Measurements from ENCODE around the gene ARF5. TPM values are rescaled to one million over a fixed set of nuclear protein-coding genes. Genes with fewer than 3 reads are reported as not detected.

The ARF5 gene
- total RNA-seq, 3 donors from 2014 or later = 134 to 154 (median 149) TPM

- Histone ChIP-seq H3K4me3 (no peak overlapping the region), H3K9me3 (no peaks in the 10 kb centered on the region), H3K27ac (no peak overlapping the region), H3K27me3 (no peaks in the 10 kb centered on the region), H3K36me3 (no peaks in the 10 kb centered on the region), H3K4me1 (peaks cover 0 to 16% of the 10 kb centered on the region in 2 donors)
- intact Hi-C loops (cut with DNase I; ENCODE audit: low total_unique reads) = no loop called here
- no peak for DNase-seq (ENCODE audit: low spot score in 2 of 2)
- no peak for TF ChIP-seq POLR2AphosphoS5 (IDR thresholded peaks at IDR 0.05)
- TF ChIP-seq POLR2A (IDR thresholded peaks at IDR 0.05) = no peak
- no peak for TF ChIP-seq CTCF (IDR thresholded peaks at IDR 0.05)
Measured at GRCh38 chr7:127582361-127582760, 5.8 kb upstream of the ARF5 start.

GRCh38 chr7:127584648-127585043 lies 3.6 kb upstream of the ARF5 start:
- intact Hi-C loops (cut with DNase I; ENCODE audit: low total_unique reads) = no loop called here
- Histone ChIP-seq H3K4me1 (peaks cover 0 to 13% of the 10 kb centered on the region in 2 donors), H3K9me3 (no peaks in the 10 kb centered on the region), H3K27me3 (no peaks in the 10 kb centered on the region), H3K36me3 (no peaks in the 10 kb centered on the region), H3K27ac (peak overlapping the region; percentile 92), H3K4me3 (peak overlapping the region; percentile 88 to 98 (median 97))
- no peak for DNase-seq (ENCODE audit: low spot score in 2 of 2)
- TF ChIP-seq CTCF (IDR thresholded peaks at IDR 0.05) = no peak
- TF ChIP-seq POLR2A (IDR thresholded peaks at IDR 0.05) = no peak
- TF ChIP-seq POLR2AphosphoS5 (IDR thresholded peaks at IDR 0.05) = no peak

- intact Hi-C loops (cut with DNase I; ENCODE audit: low total_unique reads) = no loop called here
- Histone ChIP-seq H3K36me3 (no peaks in the 10 kb centered on the region), H3K4me1 (peaks cover 0 to 13% of the 10 kb centered on the region in 2 donors), H3K27ac (peak within 1 kb of the TSS; percentile 92), H3K27me3 (no peaks in the 10 kb centered on the region), H3K4me3 (peak within 1 kb of the TSS; percentile 88 to 98 (median 97)), H3K9me3 (no peaks in the 10 kb centered on the region)
- peak; percentile 90 to 91 for DNase-seq (ENCODE audit: low spot score in 2 of 2)
- no peak for TF ChIP-seq CTCF (IDR thresholded peaks at IDR 0.05)
- TF ChIP-seq POLR2A (IDR thresholded peaks at IDR 0.05) = peak; percentile 85
- TF ChIP-seq POLR2AphosphoS5 (IDR thresholded peaks at IDR 0.05) = peak; percentile 78 to 97 (median 93)
Measured at GRCh38 chr7:127585044-127585953, 2.9 kb upstream of the ARF5 start, which contains the start of gene GCC1. Gene GCC1, minus strand, starts transcription at chr7:127585596. Its CDS starts 414 bp downstream, at chr7:127585182.

- Histone ChIP-seq H3K36me3 (no peaks in the 10 kb centered on the region), H3K9me3 (no peaks in the 10 kb centered on the region), H3K27me3 (no peaks in the 10 kb centered on the region), H3K27ac (peak overlapping the region in 1 of 2 donors; percentile 92), H3K4me1 (peaks cover 0 to 13% of the 10 kb centered on the region in 2 donors), H3K4me3 (no peak overlapping the region)
- DNase-seq (ENCODE audit: low spot score in 2 of 2) = no peak
- intact Hi-C loops (cut with DNase I; ENCODE audit: low total_unique reads) = no loop called here
- TF ChIP-seq POLR2A (IDR thresholded peaks at IDR 0.05) (no peak), POLR2AphosphoS5 (IDR thresholded peaks at IDR 0.05) (no peak), CTCF (IDR thresholded peaks at IDR 0.05) (no peak)
Measured at GRCh38 chr7:127586346-127586745, 1.9 kb upstream of the ARF5 start.

GRCh38 chr7:127587663-127588018 lies 570 bp upstream of the ARF5 start:
- H3K4me3 ChIP-seq = peak overlapping the region; percentile 91 to 99 (median 94)
- H3K27ac ChIP-seq = peak overlapping the region; percentile 89 to 90
- no peaks in the 10 kb centered on the region for H3K9me3 ChIP-seq
- TF ChIP-seq POLR2AphosphoS5 (IDR thresholded peaks at IDR 0.05) (peak in 1 of 3 donors; percentile 14), CTCF (IDR thresholded peaks at IDR 0.05) (no peak)
- DNase-seq (ENCODE audit: low spot score in 2 of 2) = peak in 1 of 2 donors; percentile 30
- H3K4me1 ChIP-seq = peaks cover 0 to 13% of the 10 kb centered on the region in 2 donors
- H3K36me3 ChIP-seq = no peaks in the 10 kb centered on the region
- H3K27me3 ChIP-seq = no peaks in the 10 kb centered on the region
- intact Hi-C loops (cut with DNase I; ENCODE audit: low total_unique reads) = no loop called here
